Subcutaneous adipose tissue (tissue), 4 donors: ENCODE data around the gene ELAVL3. TPM values are rescaled to one million over a fixed set of nuclear protein-coding genes. Genes with fewer than 3 reads are reported as not detected.

ENCODE experiments used
- total RNA-seq, 4 donors: library from RNA; depleted of rRNA; stranded (reverse); fragments of >200 nt; gene quantifications; one replicate each; pipeline ENCODE4 v1.1.0, GENCODE V29; 2016
- TF ChIP-seq, protein P1 (sequence below): fragments of 450-650 bp; IDR thresholded peaks from one replicate; pipeline ENCODE4 v1.5.1; 2016; ENCODE audit warnings: low read depth, mild to moderate bottlenecking, control low read depth, antibody characterized with exemption, moderate library complexity

The ELAVL3 gene
- total RNA-seq, 4 donors from 2014 or later = not detected

DNA sequence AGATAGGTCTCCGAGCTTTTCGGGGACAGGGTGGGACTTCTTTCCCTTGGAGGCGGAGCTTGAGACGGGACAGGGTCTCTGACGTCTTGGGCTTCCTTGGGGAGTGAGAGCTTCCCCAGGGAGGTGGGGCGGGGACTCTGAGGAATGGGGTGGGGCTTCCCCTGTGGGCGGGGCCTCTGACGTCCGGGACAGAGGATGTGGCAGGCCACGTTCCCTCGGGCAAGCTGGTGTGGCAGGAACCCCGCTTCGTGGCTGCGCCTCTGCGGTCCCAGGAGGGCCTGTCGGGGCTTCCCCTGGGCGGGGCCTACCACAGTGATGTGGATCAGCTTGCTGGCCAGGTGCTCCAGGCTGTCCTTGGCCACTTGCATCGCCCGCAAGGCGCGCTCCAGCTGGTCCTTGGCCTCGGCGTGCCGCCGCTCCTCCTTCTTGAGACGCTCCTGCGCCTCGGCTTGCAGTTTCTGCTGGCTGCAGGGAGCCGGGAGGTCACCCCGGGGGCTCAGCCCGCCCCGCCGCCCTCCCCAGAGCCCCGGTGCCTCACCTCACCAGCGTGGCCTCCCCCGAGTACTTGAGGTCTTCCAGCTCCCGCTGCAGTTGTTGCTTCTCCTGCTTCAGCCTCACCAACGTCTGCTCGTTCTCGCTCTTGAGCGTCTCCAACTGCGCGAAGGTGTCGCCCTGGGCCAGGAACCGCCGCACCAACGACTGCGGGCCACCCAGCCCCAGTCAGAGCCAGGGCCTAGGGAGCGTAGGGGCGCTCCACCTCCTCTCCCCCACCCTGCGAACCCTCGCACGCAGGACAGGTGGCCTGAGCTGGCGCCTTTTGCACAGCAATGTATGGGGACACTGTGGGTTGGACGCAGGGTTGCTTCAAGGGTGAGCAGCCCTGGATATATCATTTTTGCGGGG, 58.4 kb downstream of the ELAVL3 start:
- TF ChIP-seq, protein P1, sequence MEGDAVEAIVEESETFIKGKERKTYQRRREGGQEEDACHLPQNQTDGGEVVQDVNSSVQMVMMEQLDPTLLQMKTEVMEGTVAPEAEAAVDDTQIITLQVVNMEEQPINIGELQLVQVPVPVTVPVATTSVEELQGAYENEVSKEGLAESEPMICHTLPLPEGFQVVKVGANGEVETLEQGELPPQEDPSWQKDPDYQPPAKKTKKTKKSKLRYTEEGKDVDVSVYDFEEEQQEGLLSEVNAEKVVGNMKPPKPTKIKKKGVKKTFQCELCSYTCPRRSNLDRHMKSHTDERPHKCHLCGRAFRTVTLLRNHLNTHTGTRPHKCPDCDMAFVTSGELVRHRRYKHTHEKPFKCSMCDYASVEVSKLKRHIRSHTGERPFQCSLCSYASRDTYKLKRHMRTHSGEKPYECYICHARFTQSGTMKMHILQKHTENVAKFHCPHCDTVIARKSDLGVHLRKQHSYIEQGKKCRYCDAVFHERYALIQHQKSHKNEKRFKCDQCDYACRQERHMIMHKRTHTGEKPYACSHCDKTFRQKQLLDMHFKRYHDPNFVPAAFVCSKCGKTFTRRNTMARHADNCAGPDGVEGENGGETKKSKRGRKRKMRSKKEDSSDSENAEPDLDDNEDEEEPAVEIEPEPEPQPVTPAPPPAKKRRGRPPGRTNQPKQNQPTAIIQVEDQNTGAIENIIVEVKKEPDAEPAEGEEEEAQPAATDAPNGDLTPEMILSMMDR = no peak

GRCh38 chr19:11421371-11422098, 59.3 kb downstream of the ELAVL3 start:
- TF ChIP-seq, protein P1 = no peak

- TF ChIP-seq, protein P1 = no peak
Measured at GRCh38 chr19:11420429-11421370, 60.1 kb downstream of the ELAVL3 start.

DNA sequence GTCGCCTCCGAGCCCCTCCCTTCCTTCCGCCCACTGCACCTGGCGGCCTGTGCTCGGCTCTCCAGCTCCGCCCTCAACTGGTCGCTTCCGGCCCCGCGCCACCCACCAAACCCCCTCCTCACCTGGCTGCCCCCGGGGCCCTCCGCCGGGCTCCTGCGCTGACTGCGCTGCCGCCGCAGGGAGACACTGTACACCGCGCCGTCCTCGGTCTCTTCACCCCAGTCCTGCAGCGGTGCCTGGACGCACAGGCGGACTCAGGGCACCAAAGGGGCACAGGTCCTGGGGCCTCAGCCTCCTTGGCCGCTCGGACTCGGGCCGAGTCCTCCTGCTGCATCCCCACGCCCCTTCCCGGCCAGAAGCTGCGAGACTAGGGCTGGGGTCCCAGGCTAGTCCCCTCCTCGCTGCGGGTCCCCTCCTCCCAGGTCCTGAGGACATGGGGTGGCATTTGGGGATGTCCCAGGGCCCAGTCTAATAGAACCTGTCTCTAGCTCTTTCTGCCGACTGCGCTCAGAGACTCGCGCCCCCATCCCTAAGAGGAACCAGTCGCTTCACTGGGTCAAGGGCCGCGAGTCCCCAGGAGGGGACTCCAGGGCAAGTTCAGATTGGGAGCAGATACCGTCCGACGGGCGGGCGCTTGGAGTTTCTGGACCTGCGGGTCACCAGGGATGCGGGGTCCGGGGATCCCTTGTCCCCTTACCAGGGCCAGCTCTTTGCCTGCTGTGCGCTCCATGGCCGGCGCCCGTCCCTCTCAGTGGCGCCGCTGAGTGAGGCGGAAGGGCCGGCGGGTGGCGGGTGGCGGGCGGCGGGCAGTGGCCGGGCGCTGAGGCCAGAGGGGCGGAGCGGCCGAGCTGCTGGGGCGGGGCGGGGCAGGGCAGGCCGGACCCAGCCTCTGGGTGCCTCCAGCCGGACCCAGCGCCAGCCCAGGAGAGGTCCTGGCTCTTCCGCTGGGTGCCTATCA, 62.0 kb downstream of the ELAVL3 start, which contains the start of gene RGL3:
TSS of gene RGL3 (minus strand) at position 766 of the 958 bp plus-strand sequence. CDS start at position 730, 36 bp downstream.
- TF ChIP-seq, protein P1 = no peak

DNA sequence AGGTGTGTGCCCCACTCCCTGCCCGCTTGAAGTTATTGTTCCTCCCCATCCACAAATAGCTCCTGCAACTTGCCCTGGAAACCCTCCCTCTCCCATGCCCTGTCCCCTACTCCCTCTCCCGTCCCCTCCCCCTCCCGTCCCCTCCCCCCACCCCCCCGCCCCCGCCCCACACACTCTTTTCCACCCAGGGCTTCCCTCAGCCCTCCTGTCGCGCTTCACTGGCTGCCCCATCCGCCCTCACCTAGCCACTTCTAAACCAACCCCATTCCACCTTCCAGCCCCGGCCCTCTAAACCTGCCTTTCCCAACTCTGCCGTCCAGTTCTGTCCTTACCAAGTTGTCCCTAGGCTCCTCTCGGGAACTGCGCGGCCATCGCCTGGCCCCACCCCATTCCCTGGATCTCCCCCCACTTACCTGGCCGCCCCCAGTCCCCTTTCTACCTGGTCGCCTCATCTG, 62.7 kb downstream of the ELAVL3 start:
- TF ChIP-seq, protein P1 = no peak
